Measurements from ENCODE around the gene UVRAG. TPM values are rescaled to one million over a fixed set of nuclear protein-coding genes. Genes with fewer than 3 reads are reported as not detected.

Gene UVRAG
- total RNA-seq, 3 donors from 2014 or later (not counting 1 experiment from before 2014, with no cell fraction given), result 39.9 to 52.5 (median 41.4) TPM

DNA sequence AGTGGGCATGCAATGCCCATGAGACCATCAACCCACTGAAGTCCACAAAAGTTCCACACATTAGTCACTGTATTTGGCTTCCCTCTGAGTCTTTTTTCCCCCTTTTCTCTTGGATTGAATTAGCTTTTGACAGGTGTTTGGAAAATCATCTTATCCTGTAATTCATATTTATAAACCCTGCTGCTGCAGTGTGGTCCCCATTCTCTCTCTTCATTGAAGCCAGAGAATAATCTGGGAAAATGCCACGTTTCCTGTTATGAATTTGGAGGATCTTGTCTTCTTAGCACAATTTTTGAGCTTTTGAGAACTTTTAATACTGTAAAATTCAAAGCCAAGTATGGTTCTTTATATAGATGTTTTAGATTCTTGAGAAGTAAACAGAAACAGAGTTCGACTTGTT, 84.8 kb downstream of the UVRAG start:
- no peaks in the 10 kb centered on the region for H3K27me3 Mint-ChIP-seq (ENCODE audit: low read depth in 2 of 2)
- H3K36me3 ChIP-seq (ENCODE audit: control insufficient read depth, insufficient read depth, low read length), result no peaks in the 10 kb centered on the region
- H3K9me3 ChIP-seq (ENCODE audit: control insufficient read depth, insufficient read depth, low read length), result no peaks in the 10 kb centered on the region
- H3K4me1 Mint-ChIP-seq, result peaks cover 6 to 23% of the 10 kb centered on the region in 2 donors
- no peak overlapping the region for H3K27ac Mint-ChIP-seq
- H3K27me3 ChIP-seq (ENCODE audit: control insufficient read depth, insufficient read depth, low read length), result no peaks in the 10 kb centered on the region
- H3K4me3 ChIP-seq (ENCODE audit: low read length), result no peak overlapping the region
- no peaks in the 10 kb centered on the region for H3K9me3 Mint-ChIP-seq
- intact Hi-C loops (cut with micrococcal nuclease), result loop anchor here (5.0 kb wide), 1 partner anchor 307 kb away; the partner anchor contains the start of gene WNT11
- H3K4me3 Mint-ChIP-seq, result no peak overlapping the region
- no peak for TF ChIP-seq CTCF (IDR thresholded peaks at IDR 0.05)
- no peaks in the 10 kb centered on the region for H3K4me1 ChIP-seq (ENCODE audit: control insufficient read depth, insufficient read depth, low read length)
- ATAC-seq (no peak), DNase-seq (no peak)
- no peaks in the 10 kb centered on the region for H3K36me3 Mint-ChIP-seq
- 94% methylated on average over 2 of the region's 2 CpGs for WGBS (ENCODE audit: insufficient coverage)
- no peak overlapping the region for H3K27ac ChIP-seq (ENCODE audit: low read length)

DNA sequence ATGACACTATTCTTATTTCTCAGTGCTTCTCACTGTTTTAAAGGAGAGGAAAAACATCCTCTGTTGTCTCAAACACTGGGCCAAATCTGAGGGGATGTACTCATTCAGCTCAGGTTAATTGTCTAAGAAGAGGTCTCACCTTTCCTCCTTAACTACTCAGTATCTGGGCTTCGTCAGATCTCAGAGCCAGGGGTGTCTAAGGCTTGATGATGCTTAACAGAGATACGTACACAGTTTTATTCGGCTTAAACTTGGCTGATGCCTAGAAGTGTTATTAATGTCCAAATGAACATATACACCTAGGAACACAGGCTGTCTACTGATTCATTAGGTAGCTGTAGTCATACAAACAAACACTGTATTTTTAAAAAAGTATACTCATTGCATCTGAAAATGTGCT, 85.8 kb downstream of the UVRAG start:
- peaks cover 14 to 32% of the 10 kb centered on the region in 2 donors for H3K4me1 Mint-ChIP-seq
- intact Hi-C loops (cut with micrococcal nuclease), result no loop called here
- WGBS (ENCODE audit: insufficient coverage), result 96% methylated on average over 3 of the region's 3 CpGs

DNA sequence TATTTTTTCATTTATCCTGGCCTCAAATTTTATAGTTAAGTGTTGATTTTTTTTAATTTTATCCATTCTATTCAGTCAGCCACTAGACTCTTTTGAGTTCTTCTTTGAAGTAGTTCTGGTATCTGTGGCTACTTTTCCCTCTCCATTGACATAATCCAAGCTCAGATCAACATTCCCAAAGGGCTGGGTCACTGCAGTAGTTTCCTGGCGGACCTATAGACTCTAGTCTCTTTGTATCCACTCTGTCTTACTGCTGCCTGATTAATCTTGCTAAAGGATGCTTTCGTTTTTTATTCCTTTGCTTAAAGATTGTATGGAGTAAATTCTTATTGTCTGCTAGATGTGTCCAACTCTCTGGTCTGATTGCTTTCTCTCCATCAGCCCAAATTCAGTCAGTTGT, 87.6 kb downstream of the UVRAG start:
- peaks cover 17 to 44% of the 10 kb centered on the region in 2 donors for H3K4me1 Mint-ChIP-seq
- H3K4me1 ChIP-seq (ENCODE audit: control insufficient read depth, insufficient read depth, low read length), result no peaks in the 10 kb centered on the region
- no peaks in the 10 kb centered on the region for H3K9me3 ChIP-seq (ENCODE audit: control insufficient read depth, insufficient read depth, low read length)
- no peak overlapping the region for H3K4me3 ChIP-seq (ENCODE audit: low read length)
- no peak overlapping the region for H3K4me3 Mint-ChIP-seq
- ATAC-seq (no peak), DNase-seq (no peak)
- no peaks in the 10 kb centered on the region for H3K27me3 Mint-ChIP-seq (ENCODE audit: low read depth in 2 of 2)
- no peak overlapping the region for H3K27ac Mint-ChIP-seq
- intact Hi-C loops (cut with micrococcal nuclease), result no loop called here
- 100% methylated on average over 1 of the region's 2 CpGs for WGBS (ENCODE audit: insufficient coverage)
- no peak for TF ChIP-seq CTCF (IDR thresholded peaks at IDR 0.05)
- no peaks in the 10 kb centered on the region for H3K36me3 ChIP-seq (ENCODE audit: control insufficient read depth, insufficient read depth, low read length)
- H3K9me3 Mint-ChIP-seq, result no peaks in the 10 kb centered on the region
- H3K27me3 ChIP-seq (ENCODE audit: control insufficient read depth, insufficient read depth, low read length), result no peaks in the 10 kb centered on the region
- no peak overlapping the region for H3K27ac ChIP-seq (ENCODE audit: low read length)
- H3K36me3 Mint-ChIP-seq, result no peaks in the 10 kb centered on the region

More for the DNA sequence above, 85.8 kb downstream of the UVRAG start:
- no peak for ATAC-seq
- no peak for DNase-seq
- Mint-ChIP-seq H3K4me3 (no peak overlapping the region), H3K9me3 (no peaks in the 10 kb centered on the region), H3K27me3 (ENCODE audit: low read depth in 2 of 2) (no peaks in the 10 kb centered on the region), H3K36me3 (no peaks in the 10 kb centered on the region), H3K27ac (no peak overlapping the region)
- TF ChIP-seq CTCF (IDR thresholded peaks at IDR 0.05), result no peak
- Histone ChIP-seq H3K27me3 (ENCODE audit: control insufficient read depth, insufficient read depth, low read length) (no peaks in the 10 kb centered on the region), H3K9me3 (ENCODE audit: control insufficient read depth, insufficient read depth, low read length) (no peaks in the 10 kb centered on the region), H3K4me1 (ENCODE audit: control insufficient read depth, insufficient read depth, low read length) (no peaks in the 10 kb centered on the region), H3K4me3 (ENCODE audit: low read length) (no peak overlapping the region), H3K27ac (ENCODE audit: low read length) (no peak overlapping the region), H3K36me3 (ENCODE audit: control insufficient read depth, insufficient read depth, low read length) (no peaks in the 10 kb centered on the region)

DNA sequence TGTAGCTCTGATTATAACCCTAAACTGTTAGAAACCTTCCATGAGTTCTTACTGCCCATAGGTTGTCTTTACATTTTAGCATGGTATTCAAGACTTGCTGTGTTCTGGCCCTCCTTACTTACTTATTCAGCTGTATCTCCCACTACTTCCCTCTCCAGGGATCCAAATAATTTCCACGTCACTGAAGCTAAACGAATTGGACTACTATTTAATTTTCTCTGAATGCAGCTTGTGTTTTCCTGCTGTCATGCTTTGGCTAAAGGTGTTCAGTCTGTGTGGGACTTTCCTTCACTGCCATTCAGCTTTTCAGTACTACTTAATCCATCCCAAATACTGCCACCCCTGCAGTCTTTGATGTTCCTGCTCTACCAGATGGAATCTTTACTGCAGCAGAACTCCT, 88.3 kb downstream of the UVRAG start:
- Histone ChIP-seq H3K27me3 (ENCODE audit: control insufficient read depth, insufficient read depth, low read length) (no peaks in the 10 kb centered on the region), H3K4me1 (ENCODE audit: control insufficient read depth, insufficient read depth, low read length) (no peaks in the 10 kb centered on the region), H3K9me3 (ENCODE audit: control insufficient read depth, insufficient read depth, low read length) (no peaks in the 10 kb centered on the region), H3K4me3 (ENCODE audit: low read length) (no peak overlapping the region), H3K27ac (ENCODE audit: low read length) (no peak overlapping the region), H3K36me3 (ENCODE audit: control insufficient read depth, insufficient read depth, low read length) (no peaks in the 10 kb centered on the region)
- ATAC-seq (no peak), DNase-seq (no peak)
- Mint-ChIP-seq H3K27ac (no peak overlapping the region), H3K4me1 (peaks cover 23 to 44% of the 10 kb centered on the region in 2 donors), H3K36me3 (no peaks in the 10 kb centered on the region), H3K4me3 (no peak overlapping the region), H3K9me3 (no peaks in the 10 kb centered on the region), H3K27me3 (ENCODE audit: low read depth in 2 of 2) (no peaks in the 10 kb centered on the region)
- TF ChIP-seq CTCF (IDR thresholded peaks at IDR 0.05), result no peak
- intact Hi-C loops (cut with micrococcal nuclease), result no loop called here
- WGBS (ENCODE audit: insufficient coverage), result 85% methylated on average over 2 of the region's 2 CpGs

All from natural killer cell (primary cell).